ENCODE results near the gene PUM1. TPM values are rescaled to one million over a fixed set of nuclear protein-coding genes. Genes with fewer than 3 reads are reported as not detected.
A peak's percentile ranks its signal among the peaks of the same experiment; 100 is the strongest.

The PUM1 gene
- total RNA-seq, 2 experiments from 2014 or later = 99.3 to 102 TPM

DNA sequence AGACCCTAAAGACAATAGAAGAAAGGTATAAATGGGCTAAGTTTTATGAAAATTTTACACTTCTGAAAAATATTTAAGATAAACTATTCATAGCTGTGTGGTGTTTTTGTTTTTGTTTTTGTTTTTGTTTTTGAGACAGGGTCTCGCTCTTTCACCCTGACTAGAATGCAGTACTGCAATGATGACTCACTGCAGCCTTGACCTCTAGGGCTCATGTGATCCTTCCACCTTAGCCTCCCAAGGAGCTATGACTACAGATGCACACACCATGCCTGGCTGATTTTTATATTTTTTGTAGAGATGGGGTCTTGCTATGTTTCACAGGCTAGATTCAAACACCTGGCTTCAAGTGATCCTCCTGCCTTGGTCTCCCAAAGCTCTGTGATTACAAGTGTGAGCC is 66.6 kb downstream of the PUM1 start:
- CTCF ChIA-PET = interaction anchor here (0.7 to 1.2 kb wide), 2 partner anchors 15 to 38 kb away, joined by 3 read pairs; no protein-coding TSS in a partner anchor
- no peak for DNase-seq
- Mint-ChIP-seq H3K4me1 (peaks cover 22% of the 10 kb centered on the region), H3K36me3 (ENCODE audit: low read depth) (peaks cover 67% of the 10 kb centered on the region), H3K4me3 (no peak overlapping the region), H3K27ac (no peak overlapping the region), H3K27me3 (no peaks in the 10 kb centered on the region), H3K9me3 (no peaks in the 10 kb centered on the region)
- POLR2A ChIA-PET = no interaction called here

DNA sequence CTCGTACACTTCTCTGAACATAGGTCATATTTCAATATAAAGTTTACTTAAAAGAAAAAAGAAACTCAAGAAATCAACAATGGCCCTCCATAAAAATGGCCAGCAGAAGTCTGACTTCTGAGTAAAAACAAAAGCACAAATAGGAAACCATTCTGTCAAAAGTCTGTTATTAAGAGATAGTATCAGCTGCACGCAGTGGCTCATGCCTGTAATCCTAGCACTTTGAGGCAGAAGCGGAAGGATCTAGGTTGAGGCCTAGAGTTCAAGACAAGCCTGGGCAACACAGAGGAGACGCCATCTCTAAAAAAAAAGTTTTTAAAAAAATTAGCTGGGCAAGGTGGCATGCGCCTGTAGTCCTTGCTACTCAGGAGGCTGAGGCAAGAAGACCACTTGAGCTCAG is 67.3 kb downstream of the PUM1 start:
- Mint-ChIP-seq H3K4me3 (no peak overlapping the region), H3K9me3 (no peaks in the 10 kb centered on the region), H3K4me1 (peaks cover 22% of the 10 kb centered on the region), H3K27me3 (no peaks in the 10 kb centered on the region), H3K27ac (peak overlapping the region; percentile 64), H3K36me3 (ENCODE audit: low read depth) (peaks cover 65% of the 10 kb centered on the region)
- POLR2A ChIA-PET = interaction anchor here (0.8 kb wide), 1 partner anchor 47 kb away, joined by 4 read pairs; no protein-coding TSS in a partner anchor
- CTCF ChIA-PET = interaction anchor here (1.2 kb wide), 1 partner anchor 14 kb away, joined by 3 read pairs; no protein-coding TSS in a partner anchor
- no peak for DNase-seq

DNA sequence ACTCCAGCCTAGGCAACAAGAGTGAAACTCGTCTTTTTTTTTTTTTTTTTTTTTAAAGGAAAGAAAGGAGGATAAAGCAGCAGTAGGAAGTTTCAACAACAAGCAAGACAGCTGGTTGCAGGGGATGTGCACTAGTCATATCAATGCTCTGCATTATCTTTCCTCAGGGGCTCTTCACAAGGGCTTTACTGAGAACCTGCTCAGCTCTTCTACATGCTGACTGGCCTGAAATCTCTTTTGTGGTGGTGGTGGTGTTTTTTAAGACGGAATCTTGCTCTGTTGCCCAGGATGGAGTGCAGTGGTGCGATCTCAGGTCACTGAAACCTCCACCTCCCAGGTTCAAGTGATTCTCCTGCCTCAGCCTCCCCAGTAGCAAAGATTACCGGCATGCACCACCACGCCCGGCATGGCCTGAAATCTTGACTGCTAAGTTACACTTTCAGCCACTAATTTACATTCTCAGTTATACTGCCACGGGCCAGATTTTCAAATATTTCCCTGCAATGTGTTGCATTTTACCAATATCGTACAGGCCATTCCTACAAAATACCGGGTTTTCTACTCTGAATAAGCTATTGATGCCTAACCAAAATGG is 68.0 kb downstream of the PUM1 start:
- POLR2A ChIA-PET = interaction anchor here (0.8 kb wide), 1 partner anchor 47 kb away, joined by 4 read pairs; no protein-coding TSS in a partner anchor

DNA sequence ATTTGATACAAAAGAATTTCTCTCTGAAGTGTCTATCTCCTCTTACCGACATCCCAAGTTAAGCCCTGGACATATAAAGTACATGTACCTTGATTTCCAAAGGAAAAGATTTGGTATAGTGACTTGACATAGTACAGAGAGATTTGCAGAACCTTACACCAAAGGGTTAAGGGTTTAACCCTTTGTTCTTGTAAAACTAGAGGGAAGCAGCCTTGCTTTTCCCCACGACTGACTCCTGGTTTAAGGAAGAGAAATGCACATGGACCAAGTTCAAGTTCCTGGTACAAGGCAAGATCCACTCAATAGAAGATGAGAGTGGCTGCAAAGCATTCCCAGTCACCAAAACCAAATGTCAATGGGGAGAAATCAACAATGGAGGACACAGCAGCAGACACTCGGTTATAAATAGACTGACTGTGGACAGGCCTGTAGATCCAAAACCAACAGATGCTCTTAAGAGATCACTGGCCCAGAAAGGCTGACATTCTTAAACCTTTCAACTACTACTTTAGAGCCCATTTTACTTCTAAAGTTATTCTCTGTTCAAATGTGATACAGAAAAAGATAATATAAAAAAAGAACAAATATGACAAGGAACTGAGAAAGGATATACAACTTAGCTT is 69.4 kb downstream of the PUM1 start:
- Mint-ChIP-seq H3K27ac (no peak overlapping the region), H3K27me3 (no peaks in the 10 kb centered on the region), H3K36me3 (ENCODE audit: low read depth) (peaks cover 72% of the 10 kb centered on the region), H3K4me3 (no peak overlapping the region), H3K4me1 (peaks cover 21% of the 10 kb centered on the region), H3K9me3 (no peaks in the 10 kb centered on the region)
- no peak for DNase-seq
- ChIA-PET POLR2A (no interaction called here), CTCF (interaction anchor here (0.8 kb wide), 1 partner anchor 30 kb away, joined by 3 read pairs; no protein-coding TSS in a partner anchor)

More for the DNA sequence above, 68.0 kb downstream of the PUM1 start:
- peaks cover 67% of the 10 kb centered on the region for H3K36me3 Mint-ChIP-seq (ENCODE audit: low read depth)
- no peak overlapping the region for H3K27ac Mint-ChIP-seq
- DNase-seq = no peak
- CTCF ChIA-PET = interaction anchor here (0.6 kb wide), 1 partner anchor 390 kb away, joined by 3 read pairs; no protein-coding TSS in a partner anchor
- no peak overlapping the region for H3K4me3 Mint-ChIP-seq
- H3K27me3 Mint-ChIP-seq = no peaks in the 10 kb centered on the region
- H3K9me3 Mint-ChIP-seq = no peaks in the 10 kb centered on the region
- peaks cover 24% of the 10 kb centered on the region for H3K4me1 Mint-ChIP-seq

DNA sequence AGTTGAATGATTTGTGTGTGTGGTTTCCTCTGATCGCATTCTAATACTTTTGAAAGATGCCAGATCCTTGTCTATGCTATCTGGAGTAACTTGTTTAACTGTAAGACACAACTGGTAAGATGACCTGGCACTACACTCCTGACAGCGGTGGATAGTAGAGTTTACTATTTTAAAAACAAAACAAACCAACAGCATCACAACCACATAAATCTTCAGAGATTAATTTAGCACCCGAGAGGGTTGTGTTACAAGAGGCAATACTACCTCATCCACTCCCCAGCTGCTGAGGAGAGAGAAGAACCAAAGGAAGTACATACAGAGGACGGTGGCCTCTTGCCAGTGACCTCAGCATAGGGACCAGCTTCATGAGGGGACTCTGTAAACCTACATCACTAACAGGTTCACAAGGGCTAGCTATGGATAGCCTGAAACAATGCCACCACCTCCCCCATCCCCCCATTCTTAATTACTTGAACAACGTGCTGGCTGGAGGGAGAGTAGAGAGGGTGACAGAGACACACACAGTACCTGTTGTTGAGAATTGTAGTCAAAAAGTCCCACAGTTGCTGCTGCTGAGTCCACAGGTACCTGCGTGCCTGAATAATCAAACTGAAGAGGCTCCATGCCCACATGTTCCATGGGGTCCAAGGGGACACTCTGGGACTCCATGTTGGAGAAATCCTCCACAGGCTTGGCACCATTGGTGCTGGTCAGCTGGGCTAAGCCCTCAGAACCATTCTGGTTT is 73.5 kb downstream of the PUM1 start:
- Mint-ChIP-seq H3K27ac (no peak overlapping the region), H3K4me1 (peaks cover 32% of the 10 kb centered on the region), H3K9me3 (no peaks in the 10 kb centered on the region)

DNA sequence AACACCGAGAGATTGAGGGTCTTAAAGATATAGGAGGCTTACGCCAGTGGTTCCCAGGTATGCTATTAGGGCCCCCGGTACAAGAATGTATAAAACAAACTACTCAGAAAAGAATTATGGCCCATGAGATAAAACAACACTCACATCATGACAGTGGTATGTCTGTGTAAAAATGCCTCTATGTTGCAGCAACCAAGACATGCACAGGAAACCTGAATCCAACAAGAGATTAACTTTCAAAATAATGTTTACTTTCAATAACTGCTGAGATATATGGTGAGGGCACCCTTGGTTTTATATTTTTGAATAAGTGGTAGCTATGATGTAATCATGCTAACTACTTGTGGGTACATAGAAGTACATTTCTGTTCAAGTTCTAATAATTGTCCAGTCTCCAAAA is 74.9 kb downstream of the PUM1 start:
- Mint-ChIP-seq H3K27me3 (no peaks in the 10 kb centered on the region), H3K27ac (no peak overlapping the region), H3K4me3 (no peak overlapping the region), H3K4me1 (peaks cover 34% of the 10 kb centered on the region), H3K9me3 (no peaks in the 10 kb centered on the region), H3K36me3 (ENCODE audit: low read depth) (peaks cover 62% of the 10 kb centered on the region)
- CTCF ChIA-PET = interaction anchor here (0.7 to 1.6 kb wide), 2 partner anchors 9 to 20 kb away, joined by 3 read pairs; no protein-coding TSS in a partner anchor
- DNase-seq = no peak
- POLR2A ChIA-PET = no interaction called here

More for the DNA sequence above, 73.5 kb downstream of the PUM1 start:
- no peak for DNase-seq
- Mint-ChIP-seq H3K4me3 (no peak overlapping the region), H3K27me3 (no peaks in the 10 kb centered on the region), H3K36me3 (ENCODE audit: low read depth) (peaks cover 75% of the 10 kb centered on the region)
- ChIA-PET POLR2A (no interaction called here), CTCF (no interaction called here)

DNA sequence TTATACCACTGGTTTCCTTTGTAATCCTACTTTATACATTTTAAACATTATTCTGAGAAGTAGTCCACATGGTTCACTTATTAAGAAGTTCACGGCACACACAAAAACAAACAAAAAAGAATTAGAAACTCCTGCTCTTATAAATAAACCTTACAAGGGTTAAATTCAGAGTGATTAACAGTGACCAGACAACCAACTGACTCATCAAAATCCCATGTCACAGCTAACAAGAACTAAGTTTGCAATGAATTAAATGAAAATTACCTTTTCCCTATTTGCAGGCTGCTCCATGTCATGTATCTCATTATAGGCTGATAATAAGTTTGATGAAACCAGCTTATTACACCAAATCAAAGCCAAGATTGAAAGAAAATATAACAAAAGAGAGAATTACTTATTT is 77.5 kb downstream of the PUM1 start:
- Mint-ChIP-seq H3K4me1 (peaks cover 45% of the 10 kb centered on the region), H3K27me3 (no peaks in the 10 kb centered on the region), H3K27ac (no peak overlapping the region), H3K36me3 (ENCODE audit: low read depth) (peaks cover 52% of the 10 kb centered on the region), H3K4me3 (no peak overlapping the region), H3K9me3 (no peaks in the 10 kb centered on the region)
- ChIA-PET POLR2A (no interaction called here), CTCF (interaction anchor here (1.4 kb wide), 1 partner anchor 15 kb away, joined by 4 read pairs; no protein-coding TSS in a partner anchor)
- DNase-seq = no peak

DNA sequence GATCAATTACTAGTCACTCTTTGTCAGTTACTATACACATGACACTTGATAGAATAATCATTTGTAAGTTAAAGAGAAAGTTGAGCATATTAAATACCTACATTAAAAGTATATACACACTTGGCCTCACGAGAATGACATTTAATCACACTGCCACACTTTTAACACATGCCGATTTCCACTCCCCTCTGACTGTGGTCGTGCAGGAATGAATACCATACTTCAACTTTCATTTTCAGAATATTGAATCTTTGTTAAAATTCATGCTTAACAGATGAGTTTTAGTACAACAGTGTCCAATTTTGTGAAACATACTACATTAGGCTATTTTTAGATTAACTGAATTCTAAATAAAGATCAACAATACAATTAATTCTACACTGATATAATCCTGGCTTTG is 78.8 kb downstream of the PUM1 start:
- no peaks in the 10 kb centered on the region for H3K9me3 Mint-ChIP-seq
- H3K36me3 Mint-ChIP-seq (ENCODE audit: low read depth) = peaks cover 46% of the 10 kb centered on the region
- no peaks in the 10 kb centered on the region for H3K27me3 Mint-ChIP-seq
- POLR2A ChIA-PET = no interaction called here
- H3K4me3 Mint-ChIP-seq = no peak overlapping the region
- peaks cover 44% of the 10 kb centered on the region for H3K4me1 Mint-ChIP-seq
- DNase-seq = no peak
- CTCF ChIA-PET = interaction anchor here (0.6 to 0.7 kb wide), 3 partner anchors 27 to 580 kb away, joined by 3 to 5 read pairs (median 4); no protein-coding TSS in a partner anchor
- H3K27ac Mint-ChIP-seq = no peak overlapping the region

DNA sequence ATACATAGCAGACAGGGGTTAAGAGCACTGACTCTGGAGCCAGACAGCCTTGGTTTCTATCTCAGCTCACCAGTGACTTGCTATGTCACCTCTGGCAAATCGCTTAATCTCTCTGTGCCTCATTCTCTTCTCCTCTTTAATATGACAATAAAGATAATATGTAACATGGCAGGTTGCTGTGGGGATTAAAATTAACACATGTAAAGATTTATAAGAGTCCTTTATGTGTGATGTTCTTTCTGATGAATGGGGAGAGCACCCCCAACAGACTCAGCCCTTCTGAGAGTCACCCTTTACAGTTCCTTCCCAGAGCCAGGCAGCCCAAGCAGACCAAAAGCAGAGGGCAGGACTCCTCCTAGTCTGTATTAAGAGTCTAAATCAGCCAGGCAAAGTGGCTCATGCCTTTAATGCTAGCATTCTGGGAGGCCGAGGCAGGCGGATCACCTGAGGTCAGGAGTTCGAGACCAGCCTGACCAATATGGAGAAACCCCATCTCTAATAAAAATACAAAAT is 80.5 kb downstream of the PUM1 start:
- Mint-ChIP-seq H3K4me3 (no peak overlapping the region), H3K27ac (no peak overlapping the region), H3K4me1 (peaks cover 42% of the 10 kb centered on the region), H3K27me3 (no peaks in the 10 kb centered on the region), H3K9me3 (no peaks in the 10 kb centered on the region), H3K36me3 (ENCODE audit: low read depth) (peaks cover 40% of the 10 kb centered on the region)
- CTCF ChIA-PET = interaction anchor here (0.9 kb wide), 1 partner anchor 142 kb away, joined by 3 read pairs; no protein-coding TSS in a partner anchor
- no peak for DNase-seq
- POLR2A ChIA-PET = no interaction called here

DNA sequence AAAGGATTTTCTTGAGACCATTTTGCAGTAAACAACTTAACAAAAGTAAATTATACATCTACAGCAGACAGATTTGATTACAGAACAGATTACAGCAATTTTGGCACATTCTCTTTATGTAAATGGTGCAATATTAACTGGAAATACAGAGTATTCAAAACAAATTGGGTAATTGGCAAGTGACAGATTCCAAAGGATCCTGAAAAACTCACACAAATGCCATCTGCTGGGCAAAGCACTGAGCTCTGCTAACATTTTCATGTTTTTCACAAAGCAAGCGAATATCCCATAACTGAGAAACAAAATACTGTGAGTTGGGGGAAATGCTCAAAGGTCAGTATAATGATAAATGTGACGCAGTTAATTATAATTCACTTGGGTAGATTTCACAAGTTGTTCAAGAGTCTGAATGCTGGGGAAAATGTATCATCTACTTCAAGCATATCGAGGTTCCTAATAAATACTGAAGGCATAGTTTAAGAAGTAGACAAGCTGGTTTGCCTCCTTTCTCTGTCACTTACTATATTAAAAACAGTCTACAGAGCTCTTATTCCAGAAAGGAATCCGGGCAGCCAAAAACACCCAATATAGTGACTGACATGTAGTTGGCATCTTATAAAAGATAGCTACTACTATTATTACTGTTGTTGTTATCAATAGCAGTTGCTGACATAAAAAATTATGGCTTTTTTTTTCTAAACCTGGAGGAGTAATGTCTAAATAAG is 81.2 kb downstream of the PUM1 start:
- H3K36me3 Mint-ChIP-seq (ENCODE audit: low read depth) = peaks cover 42% of the 10 kb centered on the region
- H3K4me1 Mint-ChIP-seq = peaks cover 41% of the 10 kb centered on the region
- ChIA-PET CTCF (interaction anchor here (0.9 to 1.1 kb wide), 2 partner anchors 15 to 143 kb away, joined by 3 read pairs; no protein-coding TSS in a partner anchor), POLR2A (no interaction called here)
- no peak for DNase-seq
- H3K27me3 Mint-ChIP-seq = no peaks in the 10 kb centered on the region
- no peak overlapping the region for H3K4me3 Mint-ChIP-seq
- H3K9me3 Mint-ChIP-seq = no peaks in the 10 kb centered on the region
- H3K27ac Mint-ChIP-seq = no peak overlapping the region

DNA sequence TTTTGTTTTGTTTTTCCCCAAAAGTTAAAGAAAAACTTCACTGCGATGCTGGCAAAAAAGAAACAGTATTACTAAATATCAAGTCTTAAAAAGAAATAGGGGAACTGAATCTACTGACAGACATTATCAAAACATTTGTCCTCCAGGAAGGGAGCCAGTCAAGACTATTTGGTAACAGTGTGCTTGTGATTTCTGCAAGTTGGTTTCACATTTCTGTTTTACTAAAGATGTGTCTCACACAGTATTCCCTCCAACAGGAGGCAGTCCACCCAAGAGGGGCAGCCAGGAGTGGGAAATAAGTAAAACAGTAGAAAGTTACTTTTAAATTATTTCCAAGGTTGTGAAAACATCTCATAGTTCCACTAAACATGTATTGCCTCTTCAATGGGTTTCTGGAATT is 82.6 kb downstream of the PUM1 start:
- H3K27ac Mint-ChIP-seq = no peak overlapping the region

DNA sequence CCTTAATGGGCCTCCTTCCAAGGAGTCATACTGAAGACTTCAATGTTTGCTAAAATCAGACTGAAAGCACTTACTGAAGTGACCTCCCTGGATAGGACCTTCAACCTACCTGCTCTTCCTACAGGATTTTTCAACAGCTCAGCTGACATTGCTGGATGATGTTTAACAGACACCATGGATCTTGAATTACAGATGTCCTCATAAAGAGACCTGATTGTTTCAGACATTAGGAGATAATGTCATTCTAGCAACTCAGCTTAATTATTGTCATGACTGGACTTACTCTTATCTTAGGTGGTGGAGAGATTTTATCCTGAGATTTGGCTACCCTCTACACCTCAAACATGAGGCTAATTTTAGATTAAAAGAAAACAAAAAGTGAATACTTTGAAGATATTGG is 83.1 kb downstream of the PUM1 start:
- no peak overlapping the region for H3K27ac Mint-ChIP-seq
- POLR2A ChIA-PET = no interaction called here

More for the DNA sequence above, 82.6 kb downstream of the PUM1 start:
- no peaks in the 10 kb centered on the region for H3K9me3 Mint-ChIP-seq
- H3K27me3 Mint-ChIP-seq = no peaks in the 10 kb centered on the region
- ChIA-PET CTCF (no interaction called here), POLR2A (no interaction called here)
- peaks cover 36% of the 10 kb centered on the region for H3K4me1 Mint-ChIP-seq
- no peak overlapping the region for H3K4me3 Mint-ChIP-seq
- DNase-seq = no peak
- peaks cover 42% of the 10 kb centered on the region for H3K36me3 Mint-ChIP-seq (ENCODE audit: low read depth)

More for the DNA sequence above, 83.1 kb downstream of the PUM1 start:
- H3K4me3 Mint-ChIP-seq = no peak overlapping the region
- H3K4me1 Mint-ChIP-seq = peaks cover 39% of the 10 kb centered on the region
- no peaks in the 10 kb centered on the region for H3K9me3 Mint-ChIP-seq
- no peaks in the 10 kb centered on the region for H3K27me3 Mint-ChIP-seq
- peaks cover 44% of the 10 kb centered on the region for H3K36me3 Mint-ChIP-seq (ENCODE audit: low read depth)
- CTCF ChIA-PET = interaction anchor here (0.8 kb wide), 1 partner anchor 44 kb away, joined by 4 read pairs; no protein-coding TSS in a partner anchor
- DNase-seq = no peak

Data from activated CD4-positive, alpha-beta T cell treated with anti-CD3 and anti-CD28 coated beads, Interleukin-2, amount 10 ng/mL, durations not matched to agents 7 days and 5 days (primary cell).